Left colon (tissue), 2 donors: Measurements from ENCODE around the gene ODR4. TPM values are rescaled to one million over a fixed set of nuclear protein-coding genes. Genes with fewer than 3 reads are reported as not detected.

Source experiments
- ATAC-seq: fragments of 200-7000 bp; cut with Tn5 transposase; one replicate; pipeline ENCODE4 v1.9.1; 2020; ENCODE audit warnings: mild to moderate bottlenecking, moderate library complexity
- DNase-seq, 2 donors: peaks; one replicate each; pipeline ENCODE4 v3.0.0-alpha.2; 2020
- intact Hi-C, 2 donors: fragments of 100-400 bp; cut with DNase I in 1 of 2; cut with micrococcal nuclease in 1 of 2; formaldehyde crosslinking; loops; one replicate each; pipeline versions ENCODE4 v1.11.2 to v1.14.0; 2022; cut with DNase I, micrococcal nuclease
- total RNA-seq, 2 donors: library from RNA; stranded (reverse); fragmentation: NEBNext Ultra II Directional; extraction: Animal tissue kit (Norgen Biotek cat#: 25700); gene quantifications; one replicate each; pipeline ENCODE4 v1.2.1, GENCODE V29; 2021
- donor health status: DM: no; HTN: no; CAD: no.
- donor health status: DM: yes; HTN: yes; CAD: no.

The ODR4 gene
- total RNA-seq, 2 donors from 2014 or later = 16.8 to 19.0 TPM

GRCh38 chr1:186465946-186466345 lies 90.3 kb downstream of the ODR4 start:
- ATAC-seq = no peak
- intact Hi-C loops = no loop called here

More at GRCh38 chr1:186465946-186466345, 90.3 kb downstream of the ODR4 start:
- DNase-seq = no peak

Other genes starting within 250 kb of the ODR4 start
- gene PRG4, start 79.6 kb upstream of the ODR4 start, total RNA-seq = not detected
- 10 to 100 TPM; 66.0 to 70.0 TPM for gene TPR, start 585 bp upstream of the ODR4 start, total RNA-seq
- not detected for gene PDC, start 85.3 kb downstream of the ODR4 start, total RNA-seq